ENCODE measurements around the gene PTGIS.
"Not testable (repeated sequence)": the region's sequence is repeated elsewhere in the genome, so short reads cannot be mapped to it uniquely, and the experiment has no call there.

Gene PTGIS

DNA sequence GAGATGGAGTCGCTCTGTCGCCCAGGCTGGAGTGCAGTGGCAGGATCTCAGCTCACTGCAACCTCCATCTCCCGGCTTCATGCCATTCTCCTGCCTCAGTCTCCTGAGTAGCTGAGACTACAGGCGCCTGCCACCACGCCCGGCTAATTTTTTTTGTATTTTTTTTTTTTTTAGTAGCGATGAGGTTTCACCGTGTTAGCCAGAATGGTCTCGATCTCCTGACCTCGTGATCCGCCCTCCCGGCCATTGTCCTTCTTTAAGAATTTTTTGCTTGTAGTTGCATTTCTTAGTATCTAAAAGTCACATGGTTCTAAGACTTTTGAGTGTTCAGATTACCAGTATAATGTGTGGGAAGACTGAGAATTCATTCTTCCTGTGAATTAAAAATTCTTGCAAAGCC, 2.9 kb downstream of the PTGIS start:
- WGBS: 94% methylated on average over 11 of the region's 12 CpGs
- not testable (repeated sequence) for H3K23ac ChIP-seq (ENCODE audit: low read length in 2 of 2); H2BK5ac ChIP-seq (ENCODE audit: low read depth, low read length, poor library complexity, severe bottlenecking); H3K4ac ChIP-seq (ENCODE audit: low read depth in 1 of 2, low read length in 2 of 2); H2BK120ac ChIP-seq (ENCODE audit: low read depth, low read length); H2BK12ac ChIP-seq (ENCODE audit: low read length in 2 of 2); H2BK15ac ChIP-seq (ENCODE audit: low read depth, poor library complexity, severe bottlenecking); H3K4me2 ChIP-seq (ENCODE audit: low read length, poor library complexity, severe bottlenecking); H4K8ac ChIP-seq (ENCODE audit: low read length); H2AK5ac ChIP-seq (ENCODE audit: low read length, severe bottlenecking); H3K27ac ChIP-seq (ENCODE audit: low read length, poor library complexity, severe bottlenecking); H3K27me3 ChIP-seq (ENCODE audit: control insufficient read depth in 1 of 2, insufficient read depth in 1 of 2, low read length in 2 of 2); DNase-seq; H3K9me3 ChIP-seq (ENCODE audit: control insufficient read depth, low read length); H3K14ac ChIP-seq (ENCODE audit: low read length in 2 of 2); H4K91ac ChIP-seq (ENCODE audit: low read length); H3K18ac ChIP-seq (ENCODE audit: low read depth in 1 of 2, low read length in 2 of 2); H2AFZ ChIP-seq (ENCODE audit: low read depth, low read length)
- peak overlapping the region; percentile 99 for H3K9ac ChIP-seq (ENCODE audit: low read length)
- H3K4me1 ChIP-seq (ENCODE audit: control insufficient read depth, insufficient read depth, low read depth, low read length): peaks cover 40% of the 10 kb centered on the region
- H3K79me1 ChIP-seq (replicated peaks; ENCODE audit: low read length, poor library complexity, severe bottlenecking): peaks cover 11% of the 10 kb centered on the region
- peak overlapping the region in 1 of 2 experiments; percentile 93 for H3K4me3 ChIP-seq (ENCODE audit: insufficient read depth in 1 of 2, low read depth in 1 of 2, low read length in 2 of 2)
- H3K36me3 ChIP-seq (ENCODE audit: control insufficient read depth in 1 of 2, insufficient read depth in 2 of 2, low read depth in 1 of 2, low read length in 2 of 2): peaks cover 4 to 52% of the 10 kb centered on the region in 2 experiments

DNA sequence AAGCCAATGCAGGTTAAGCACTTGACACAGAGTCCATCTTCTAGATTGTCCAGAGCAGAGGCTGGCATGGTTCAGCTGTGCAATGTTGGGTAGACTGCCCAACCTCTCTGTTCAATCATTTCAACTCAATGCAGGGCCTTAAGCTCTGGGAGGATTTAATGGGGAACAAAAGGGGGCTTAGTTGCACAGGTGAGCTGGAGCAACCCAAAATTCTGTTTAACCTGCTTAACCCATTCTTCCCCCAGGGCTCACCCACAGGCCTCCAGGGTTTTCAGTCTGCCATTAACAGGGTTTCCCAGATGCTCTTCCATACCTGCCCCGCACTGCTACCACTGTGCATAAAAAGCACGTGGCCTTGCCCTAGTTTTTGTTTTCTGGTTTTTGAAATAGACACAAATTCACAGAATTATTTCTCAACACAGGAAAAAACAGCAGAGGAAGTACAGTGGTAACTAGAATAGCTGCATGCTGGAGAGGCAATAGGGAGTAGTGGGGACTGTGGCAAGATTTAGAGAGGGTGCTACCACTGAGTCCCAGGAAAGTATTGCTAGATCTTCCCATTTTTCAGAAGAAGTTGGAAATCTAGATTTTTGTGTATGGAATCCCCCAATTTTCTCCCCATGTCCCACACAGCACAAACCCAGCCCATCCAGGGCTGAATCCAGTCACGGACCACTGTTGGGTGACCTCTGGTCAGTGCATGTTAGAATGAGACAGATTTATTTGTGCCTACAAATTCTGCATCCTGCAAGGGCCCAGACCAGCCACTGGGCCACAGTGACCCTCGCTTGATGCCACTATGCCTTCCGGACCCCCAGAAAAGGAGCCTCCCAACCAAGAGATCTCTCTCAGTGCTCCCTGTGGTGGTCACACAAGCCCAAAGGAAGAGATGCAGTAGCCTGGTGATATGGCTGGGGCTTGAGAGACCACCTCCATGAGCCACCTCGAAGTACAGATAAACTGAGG, 4.6 kb downstream of the PTGIS start:
- Histone ChIP-seq H3K79me1 (replicated peaks; ENCODE audit: low read length, poor library complexity, severe bottlenecking) (peaks cover 13% of the 10 kb centered on the region), H3K4me2 (ENCODE audit: low read length, poor library complexity, severe bottlenecking) (no peak overlapping the region), H2BK15ac (ENCODE audit: low read depth, poor library complexity, severe bottlenecking) (no peak overlapping the region), H3K36me3 (ENCODE audit: control insufficient read depth in 1 of 2, insufficient read depth in 2 of 2, low read depth in 1 of 2, low read length in 2 of 2) (peaks cover 4 to 57% of the 10 kb centered on the region in 2 experiments), H4K8ac (ENCODE audit: low read length) (no peak overlapping the region), H3K27ac (ENCODE audit: low read length, poor library complexity, severe bottlenecking) (peak overlapping the region; percentile 13), H3K18ac (ENCODE audit: low read depth in 1 of 2, low read length in 2 of 2) (no peak overlapping the region), H3K9me3 (ENCODE audit: control insufficient read depth, low read length) (no peaks in the 10 kb centered on the region), H2BK120ac (ENCODE audit: low read depth, low read length) (no peak overlapping the region), H3K14ac (ENCODE audit: low read length in 2 of 2) (no peak overlapping the region), H3K23ac (ENCODE audit: low read length in 2 of 2) (no peak overlapping the region), H3K9ac (ENCODE audit: low read length) (peak overlapping the region; percentile 73), H2BK12ac (ENCODE audit: low read length in 2 of 2) (no peak overlapping the region), H3K27me3 (ENCODE audit: control insufficient read depth in 1 of 2, insufficient read depth in 1 of 2, low read length in 2 of 2) (no peaks in the 10 kb centered on the region), H2AK5ac (ENCODE audit: low read length, severe bottlenecking) (peak overlapping the region; percentile 67), H3K4ac (ENCODE audit: low read depth in 1 of 2, low read length in 2 of 2) (no peak overlapping the region), H2BK5ac (ENCODE audit: low read depth, low read length, poor library complexity, severe bottlenecking) (no peak overlapping the region), H2AFZ (ENCODE audit: low read depth, low read length) (no peak overlapping the region), H3K4me1 (ENCODE audit: control insufficient read depth, insufficient read depth, low read depth, low read length) (peaks cover 29% of the 10 kb centered on the region), H4K91ac (ENCODE audit: low read length) (no peak overlapping the region), H3K4me3 (ENCODE audit: insufficient read depth in 1 of 2, low read depth in 1 of 2, low read length in 2 of 2) (peak overlapping the region in 1 of 2 experiments; percentile 65)
- WGBS: 90% methylated on average over 6 of the region's 6 CpGs
- DNase-seq: no peak

- no peak overlapping the region for H3K4ac ChIP-seq (ENCODE audit: low read depth in 1 of 2, low read length in 2 of 2)
- peak; percentile 33 for DNase-seq
- no peaks in the 10 kb centered on the region for H3K27me3 ChIP-seq (ENCODE audit: control insufficient read depth in 1 of 2, insufficient read depth in 1 of 2, low read length in 2 of 2)
- H2AFZ ChIP-seq (ENCODE audit: low read depth, low read length): no peak overlapping the region
- no peak overlapping the region for H4K91ac ChIP-seq (ENCODE audit: low read length)
- H2BK12ac ChIP-seq (ENCODE audit: low read length in 2 of 2): no peak overlapping the region
- H3K27ac ChIP-seq (ENCODE audit: low read length, poor library complexity, severe bottlenecking): peak overlapping the region; percentile 87
- H4K8ac ChIP-seq (ENCODE audit: low read length): no peak overlapping the region
- no peak overlapping the region for H2BK15ac ChIP-seq (ENCODE audit: low read depth, poor library complexity, severe bottlenecking)
- H3K9ac ChIP-seq (ENCODE audit: low read length): peak overlapping the region; percentile 73
- H2AK5ac ChIP-seq (ENCODE audit: low read length, severe bottlenecking): peak overlapping the region; percentile 11
- no peak overlapping the region for H3K18ac ChIP-seq (ENCODE audit: low read depth in 1 of 2, low read length in 2 of 2)
- H3K23ac ChIP-seq (ENCODE audit: low read length in 2 of 2): no peak overlapping the region
- peak overlapping the region in 1 of 2 experiments; percentile 3 for H3K14ac ChIP-seq (ENCODE audit: low read length in 2 of 2)
- H3K4me3 ChIP-seq (ENCODE audit: insufficient read depth in 1 of 2, low read depth in 1 of 2, low read length in 2 of 2): peak overlapping the region in 1 of 2 experiments; percentile 39
- H3K36me3 ChIP-seq (ENCODE audit: control insufficient read depth in 1 of 2, insufficient read depth in 2 of 2, low read depth in 1 of 2, low read length in 2 of 2): peaks cover 4 to 63% of the 10 kb centered on the region in 2 experiments
- H3K4me2 ChIP-seq (ENCODE audit: low read length, poor library complexity, severe bottlenecking): peak overlapping the region; percentile 60
- no peak overlapping the region for H2BK120ac ChIP-seq (ENCODE audit: low read depth, low read length)
- peaks cover 27% of the 10 kb centered on the region for H3K4me1 ChIP-seq (ENCODE audit: control insufficient read depth, insufficient read depth, low read depth, low read length)
- H2BK5ac ChIP-seq (ENCODE audit: low read depth, low read length, poor library complexity, severe bottlenecking): no peak overlapping the region
- peaks cover 13% of the 10 kb centered on the region for H3K79me1 ChIP-seq (replicated peaks; ENCODE audit: low read length, poor library complexity, severe bottlenecking)
- WGBS: 51% methylated on average over 21 of the region's 21 CpGs
- no peaks in the 10 kb centered on the region for H3K9me3 ChIP-seq (ENCODE audit: control insufficient read depth, low read length)
Observed at GRCh38 chr20:49562311-49563014, 5.5 kb downstream of the PTGIS start.

DNA sequence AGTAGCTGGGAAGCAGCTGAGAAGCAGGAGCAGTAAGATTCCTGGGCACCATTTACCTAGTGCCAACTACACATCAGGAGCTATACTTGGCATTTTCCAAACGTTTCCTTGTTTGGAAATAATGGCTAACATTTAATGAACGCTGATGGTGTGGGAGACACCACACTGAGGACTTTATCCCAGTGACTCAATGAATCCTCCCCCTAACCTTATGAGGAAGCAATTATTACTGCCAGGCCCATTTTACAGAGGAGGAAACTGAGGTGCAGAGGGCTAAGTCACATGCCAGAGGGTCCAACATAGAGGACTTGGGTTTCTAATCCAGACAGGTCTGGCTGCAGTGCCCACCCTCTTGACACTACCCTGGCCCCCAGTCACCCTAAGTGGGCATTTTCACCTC, 6.1 kb downstream of the PTGIS start:
- Histone ChIP-seq H4K91ac (ENCODE audit: low read length) (no peak overlapping the region), H3K4me2 (ENCODE audit: low read length, poor library complexity, severe bottlenecking) (peak overlapping the region; percentile 60), H2AFZ (ENCODE audit: low read depth, low read length) (no peak overlapping the region), H3K36me3 (ENCODE audit: control insufficient read depth in 1 of 2, insufficient read depth in 2 of 2, low read depth in 1 of 2, low read length in 2 of 2) (peaks cover 4 to 63% of the 10 kb centered on the region in 2 experiments), H2BK15ac (ENCODE audit: low read depth, poor library complexity, severe bottlenecking) (no peak overlapping the region), H3K9me3 (ENCODE audit: control insufficient read depth, low read length) (no peaks in the 10 kb centered on the region), H3K14ac (ENCODE audit: low read length in 2 of 2) (no peak overlapping the region), H2BK5ac (ENCODE audit: low read depth, low read length, poor library complexity, severe bottlenecking) (peak overlapping the region; percentile 10), H3K79me1 (replicated peaks; ENCODE audit: low read length, poor library complexity, severe bottlenecking) (peaks cover 13% of the 10 kb centered on the region), H3K27ac (ENCODE audit: low read length, poor library complexity, severe bottlenecking) (peak overlapping the region; percentile 87), H3K4me3 (ENCODE audit: insufficient read depth in 1 of 2, low read depth in 1 of 2, low read length in 2 of 2) (peak overlapping the region in 1 of 2 experiments; percentile 35), H3K27me3 (ENCODE audit: control insufficient read depth in 1 of 2, insufficient read depth in 1 of 2, low read length in 2 of 2) (no peaks in the 10 kb centered on the region), H2BK12ac (ENCODE audit: low read length in 2 of 2) (no peak overlapping the region), H4K8ac (ENCODE audit: low read length) (no peak overlapping the region), H3K4ac (ENCODE audit: low read depth in 1 of 2, low read length in 2 of 2) (no peak overlapping the region), H2AK5ac (ENCODE audit: low read length, severe bottlenecking) (peak overlapping the region; percentile 95), H3K9ac (ENCODE audit: low read length) (peak overlapping the region; percentile 73), H2BK120ac (ENCODE audit: low read depth, low read length) (no peak overlapping the region), H3K23ac (ENCODE audit: low read length in 2 of 2) (no peak overlapping the region), H3K4me1 (ENCODE audit: control insufficient read depth, insufficient read depth, low read depth, low read length) (peaks cover 28% of the 10 kb centered on the region), H3K18ac (ENCODE audit: low read depth in 1 of 2, low read length in 2 of 2) (no peak overlapping the region)
- WGBS: 77% methylated on average over 2 of the region's 2 CpGs
- DNase-seq: no peak

All from mesenchymal stem cell (in vitro differentiated cells and primary cell).